PC-3 (cell line): ENCODE data around the gene S100Z. TPM values are rescaled to one million over a fixed set of nuclear protein-coding genes. Genes with fewer than 3 reads are reported as not detected.
A peak's percentile ranks its signal among the peaks of the same experiment; 100 is the strongest.

Source experiments
- ATAC-seq: fragments of 200-7000 bp; cut with Tn5 transposase; 2 replicates; pipeline ENCODE4 v1.9.1; 2020; ENCODE audit warnings: mild to moderate bottlenecking, moderate library complexity
- BruUV-seq: library from RNA; stranded (reverse); fragments of 400-500 nt; replicated peaks from 2 replicates; lab custom pipeline; 2021; lab: Mats Ljungman, UMichigan
- CTCF ChIA-PET: fragments of 300-600 bp; sonication (Branson Sonifier 250); formaldehyde crosslinking; loops from one replicate; lab custom pipeline; 2022; ENCODE audit warnings: antibody characterized with exemption; lab: Charles Lee
- POLR2A ChIA-PET: fragments of 300-600 bp; sonication (Branson Sonifier 250); formaldehyde crosslinking; loops from one replicate; lab custom pipeline; 2022; ENCODE audit warnings: antibody characterized with exemption; ENCODE audit not compliant: unreplicated experiment; lab: Charles Lee
- DNase-seq: peaks from one replicate; pipeline ENCODE4 v3.0.0-alpha.2; 2015
- H2AFZ ChIP-seq: fragments of 300-600 bp; sonication (generic); 2 replicates; pipeline ENCODE4 v1.6.0; 2016; ENCODE audit warnings: antibody characterized with exemption, low read length
- H3F3A ChIP-seq: fragments of 300-600 bp; sonication (generic); one replicate; pipeline ENCODE4 v1.6.0; 2017; ENCODE audit warnings: antibody characterized with exemption, low read length, control low read depth, mild to moderate bottlenecking; ENCODE audit not compliant: unreplicated experiment
- H3K27ac ChIP-seq: fragments of 300-600 bp; sonication (generic); 2 replicates; pipeline ENCODE4 v1.5.1; 2016; ENCODE audit warnings: mild to moderate bottlenecking, low read length
- H3K27me3 ChIP-seq: fragments of 300-600 bp; sonication (generic); 2 replicates; pipeline ENCODE4 v1.6.1; 2016; ENCODE audit warnings: low read length, mixed read lengths
- H3K36me3 ChIP-seq: fragments of 300-600 bp; sonication (generic); 2 replicates; pipeline ENCODE4 v1.6.1; 2016; ENCODE audit warnings: low read depth, mixed run types, low read length, mixed read lengths
- H3K4me1 ChIP-seq: fragments of 300-600 bp; sonication (generic); 2 replicates; pipeline ENCODE4 v1.5.1; 2016; ENCODE audit warnings: low read length; ENCODE audit not compliant: insufficient read depth
- H3K4me2 ChIP-seq: fragments of 300-600 bp; sonication (generic); 2 replicates; pipeline ENCODE4 v1.6.0; 2016; ENCODE audit warnings: low read length
- H3K4me3 ChIP-seq: fragments of 300-600 bp; sonication (generic); 2 replicates; pipeline ENCODE4 v1.5.1; 2016; ENCODE audit warnings: mild to moderate bottlenecking, low read length, mixed read lengths
- H3K79me2 ChIP-seq: fragments of 300-600 bp; sonication (generic); 2 replicates; pipeline ENCODE4 v1.6.1; 2017; ENCODE audit warnings: low read length, mixed read lengths
- H3K9ac ChIP-seq: fragments of 300-600 bp; sonication (generic); 2 replicates; pipeline ENCODE4 v1.6.0; 2016; ENCODE audit warnings: mild to moderate bottlenecking, low read length
- H3K9me2 ChIP-seq: fragments of 300-600 bp; sonication (generic); replicated peaks from 2 replicates; pipeline ENCODE4 v1.6.1; 2016; ENCODE audit warnings: mixed run types, low read length, mixed read lengths
- H3K9me3 ChIP-seq: fragments of 300-600 bp; sonication (generic); 2 replicates; pipeline ENCODE4 v1.6.1; 2016; ENCODE audit warnings: low read length, mixed read lengths
- H4K20me1 ChIP-seq: fragments of 300-600 bp; sonication (generic); 2 replicates; pipeline ENCODE4 v1.6.1; 2016; ENCODE audit warnings: low read length, mixed read lengths
- EZH2 ChIP-seq: fragments of 300-600 bp; sonication (generic); IDR thresholded peaks from one replicate; pipeline ENCODE4 v1.6.1; 2017; ENCODE audit warnings: antibody characterized with exemption, mild to moderate bottlenecking, low read length; ENCODE audit not compliant: unreplicated experiment
- EZH2phosphoT487 ChIP-seq: fragments of 300-600 bp; sonication (generic); IDR thresholded peaks from 2 replicates; pipeline ENCODE4 v1.6.1; 2018; ENCODE audit warnings: mild to moderate bottlenecking, antibody characterized with exemption, low read length, borderline replicate concordance
- intact Hi-C: fragments of 100-400 bp; cut with micrococcal nuclease; formaldehyde crosslinking; loops from 2 replicates; pipeline ENCODE4 v1.9.0; 2023
- total RNA-seq: library from RNA; depleted of rRNA; stranded (reverse); fragments of >200 nt; gene quantifications from 2 replicates; pipeline ENCODE4 v1.2.3, GENCODE V29; 2014
- TF ChIP-seq, protein P1 (sequence below): fragments of 300-600 bp; sonication (generic); conservative IDR thresholded peaks from 2 replicates; pipeline ENCODE4 v1.5.1; 2017; ENCODE audit warnings: antibody characterized with exemption, low read depth, mild to moderate bottlenecking, low read length

S100Z gene
- total RNA-seq, 1 experiment from 2014 or later, result 0.11 TPM

DNA sequence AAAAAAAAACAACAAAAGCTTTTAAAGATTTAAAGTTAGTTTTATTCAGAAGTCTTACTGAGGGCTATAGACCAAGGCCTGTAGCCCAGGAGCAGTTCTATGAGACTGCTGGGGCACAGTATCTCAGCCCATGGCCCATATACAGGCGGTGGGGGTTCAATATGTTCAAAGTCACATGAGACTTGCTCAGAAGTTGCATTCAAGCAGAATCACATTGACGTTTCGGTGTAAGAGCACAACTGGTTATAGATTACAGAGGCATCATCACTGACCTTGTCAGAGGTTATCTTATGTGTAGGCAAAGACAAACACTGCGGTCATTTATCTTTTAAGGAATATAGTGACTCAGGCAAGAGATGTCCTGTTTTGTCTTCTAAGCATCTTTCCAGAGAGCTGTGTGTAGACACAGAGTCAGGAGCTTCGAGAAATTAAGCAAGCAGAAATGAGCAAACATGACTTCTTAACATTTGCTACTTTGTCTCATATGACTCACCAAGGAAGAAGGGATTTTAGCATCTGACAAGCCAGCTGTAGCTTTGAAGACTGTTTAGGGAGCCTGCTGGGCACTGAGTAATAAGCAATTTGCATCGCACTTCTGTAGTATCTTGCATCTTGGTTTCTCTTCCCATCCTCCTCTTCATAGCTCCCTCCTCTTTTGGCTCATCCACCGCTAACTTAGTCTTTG lies 43.9 kb upstream of the S100Z start:
- H3K4me3 ChIP-seq, result no peak overlapping the region
- ATAC-seq (peak; percentile 75), DNase-seq (peak; percentile 90)
- intact Hi-C loops, result loop anchor here (2.0 kb wide), 1 partner anchor 15 kb away; no protein-coding TSS in a partner anchor
- H3K4me2 ChIP-seq, result peak overlapping the region; percentile 52
- peak overlapping the region; percentile 100 for H3K27ac ChIP-seq
- H3K9me3 ChIP-seq, result no peaks in the 10 kb centered on the region
- H3F3A ChIP-seq, result peaks cover 5% of the 10 kb centered on the region
- H2AFZ ChIP-seq, result no peak overlapping the region
- POLR2A ChIA-PET, result interaction anchor here (0.5 to 1.4 kb wide), 4 partner anchors 13 to 43 kb away, joined by 3 to 14 read pairs (median 4); no protein-coding TSS in a partner anchor
- no peaks in the 10 kb centered on the region for H3K79me2 ChIP-seq
- H3K4me1 ChIP-seq, result peaks cover 59% of the 10 kb centered on the region
- CTCF ChIA-PET, result interaction anchor here (0.5 to 0.6 kb wide), 2 partner anchors 15 to 29 kb away, joined by 3 to 4 read pairs; no protein-coding TSS in a partner anchor
- H3K27me3 ChIP-seq, result no peaks in the 10 kb centered on the region
- no peaks in the 10 kb centered on the region for H3K36me3 ChIP-seq
- TSS peak; percentile 76 for BruUV-seq
- H3K9me2 ChIP-seq, result no peaks in the 10 kb centered on the region
- TF ChIP-seq EZH2, result no peak
- TF ChIP-seq, protein P1, sequence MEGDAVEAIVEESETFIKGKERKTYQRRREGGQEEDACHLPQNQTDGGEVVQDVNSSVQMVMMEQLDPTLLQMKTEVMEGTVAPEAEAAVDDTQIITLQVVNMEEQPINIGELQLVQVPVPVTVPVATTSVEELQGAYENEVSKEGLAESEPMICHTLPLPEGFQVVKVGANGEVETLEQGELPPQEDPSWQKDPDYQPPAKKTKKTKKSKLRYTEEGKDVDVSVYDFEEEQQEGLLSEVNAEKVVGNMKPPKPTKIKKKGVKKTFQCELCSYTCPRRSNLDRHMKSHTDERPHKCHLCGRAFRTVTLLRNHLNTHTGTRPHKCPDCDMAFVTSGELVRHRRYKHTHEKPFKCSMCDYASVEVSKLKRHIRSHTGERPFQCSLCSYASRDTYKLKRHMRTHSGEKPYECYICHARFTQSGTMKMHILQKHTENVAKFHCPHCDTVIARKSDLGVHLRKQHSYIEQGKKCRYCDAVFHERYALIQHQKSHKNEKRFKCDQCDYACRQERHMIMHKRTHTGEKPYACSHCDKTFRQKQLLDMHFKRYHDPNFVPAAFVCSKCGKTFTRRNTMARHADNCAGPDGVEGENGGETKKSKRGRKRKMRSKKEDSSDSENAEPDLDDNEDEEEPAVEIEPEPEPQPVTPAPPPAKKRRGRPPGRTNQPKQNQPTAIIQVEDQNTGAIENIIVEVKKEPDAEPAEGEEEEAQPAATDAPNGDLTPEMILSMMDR, result no peak
- TF ChIP-seq EZH2phosphoT487, result no peak
- peak overlapping the region; percentile 92 for H3K9ac ChIP-seq
- no peaks in the 10 kb centered on the region for H4K20me1 ChIP-seq

DNA sequence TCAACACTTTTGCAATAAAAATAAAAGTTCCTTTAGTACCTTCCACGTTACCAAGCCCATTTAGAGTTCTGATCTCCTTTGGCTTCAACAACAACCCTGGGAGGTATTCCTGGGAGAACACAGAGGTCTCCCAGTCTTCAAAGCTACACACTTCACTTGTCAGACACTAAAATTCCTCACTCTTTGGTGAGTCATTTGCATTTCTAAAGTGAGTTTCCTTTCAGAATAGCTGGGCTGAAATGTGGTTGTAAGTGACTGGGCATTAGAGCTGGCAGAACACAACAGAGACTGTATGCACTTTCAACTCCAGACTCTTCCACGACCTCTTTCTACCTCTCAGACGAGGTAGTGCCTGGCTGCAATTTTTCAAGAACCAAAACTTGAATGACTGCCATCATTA lies 42.5 kb upstream of the S100Z start:
- BruUV-seq, result no TSS peak
- Histone ChIP-seq H3K36me3 (no peaks in the 10 kb centered on the region), H3K27ac (peak overlapping the region; percentile 100), H3K27me3 (no peaks in the 10 kb centered on the region), H2AFZ (no peak overlapping the region), H3K4me1 (peaks cover 48% of the 10 kb centered on the region), H3K4me2 (0 out of 2 replicates have a peak overlapping the region, but pooled peaks have one; percentile 22), H3K4me3 (no peak overlapping the region), H3K9me3 (no peaks in the 10 kb centered on the region), H4K20me1 (no peaks in the 10 kb centered on the region), H3K79me2 (no peaks in the 10 kb centered on the region), H3K9me2 (no peaks in the 10 kb centered on the region), H3K9ac (peak overlapping the region; percentile 71), H3F3A (peaks cover 5% of the 10 kb centered on the region)
- peak; percentile 66 for DNase-seq
- TF ChIP-seq EZH2, result no peak
- TF ChIP-seq EZH2phosphoT487, result no peak
- TF ChIP-seq, protein P1, result no peak
- POLR2A ChIA-PET, result interaction anchor here (0.7 to 1.4 kb wide), 2 partner anchors 12 to 17 kb away, joined by 3 to 4 read pairs; no protein-coding TSS in a partner anchor
- peak; percentile 41 for ATAC-seq
- CTCF ChIA-PET, result no interaction called here
- intact Hi-C loops, result loop anchor here (2.0 kb wide), 1 partner anchor 16 kb away; no protein-coding TSS in a partner anchor
